ENCODE data around the gene KIF26B.

The KIF26B gene

GRCh38 chr1:245294020-245294419 lies 139.2 kb downstream of the KIF26B start:
- DNase-seq (ENCODE audit: low spot score) = no peak
- TF ChIP-seq CTCF (conservative IDR thresholded peaks at IDR 0.05; ENCODE audit: low read depth) = no peak
- no peak overlapping the region for H3K27ac ChIP-seq
- CTCF ChIA-PET = interaction anchor here (0.6 kb wide), 1 partner anchor 96 kb away, joined by 3 read pairs; no protein-coding TSS in a partner anchor
- POLR2A ChIA-PET (ENCODE audit: low non-redundant PET) = interaction anchor here (0.6 kb wide), 1 partner anchor 42 kb away, joined by 3 read pairs; no protein-coding TSS in a partner anchor

- DNase-seq (ENCODE audit: low spot score) = no peak
- no peak for TF ChIP-seq CTCF (conservative IDR thresholded peaks at IDR 0.05; ENCODE audit: low read depth)
- no peak overlapping the region for H3K27ac ChIP-seq
- ChIA-PET POLR2A (ENCODE audit: low non-redundant PET) (no interaction called here), CTCF (interaction anchor here (0.6 kb wide), 2 partner anchors 326 to 486 kb away, joined by 3 to 5 read pairs; no protein-coding TSS in a partner anchor)
These were observed 144.0 kb downstream of the KIF26B start for GRCh38 chr1:245298781-245299180.

- no peak for DNase-seq (ENCODE audit: low spot score)
- no peak for TF ChIP-seq CTCF (conservative IDR thresholded peaks at IDR 0.05; ENCODE audit: low read depth)
- ChIA-PET CTCF (no interaction called here), POLR2A (ENCODE audit: low non-redundant PET) (no interaction called here)
- H3K27ac ChIP-seq = no peak overlapping the region
These were observed 146.4 kb downstream of the KIF26B start for GRCh38 chr1:245301162-245301580.

- H3K27ac ChIP-seq = no peak overlapping the region
- no peak for TF ChIP-seq CTCF (conservative IDR thresholded peaks at IDR 0.05; ENCODE audit: low read depth)
- POLR2A ChIA-PET (ENCODE audit: low non-redundant PET) = interaction anchor here (0.5 kb wide), 1 partner anchor 463 kb away, joined by 3 read pairs; no protein-coding TSS in a partner anchor
- no peak for DNase-seq (ENCODE audit: low spot score)
- CTCF ChIA-PET = no interaction called here
These were observed 147.1 kb downstream of the KIF26B start for GRCh38 chr1:245301921-245302320.

- ChIA-PET CTCF (interaction anchor here (0.6 kb wide), 3 partner anchors 39 to 1033 kb away, joined by 3 read pairs; no protein-coding TSS in a partner anchor), POLR2A (ENCODE audit: low non-redundant PET) (no interaction called here)
- no peak for TF ChIP-seq CTCF (conservative IDR thresholded peaks at IDR 0.05; ENCODE audit: low read depth)
- DNase-seq (ENCODE audit: low spot score) = no peak
- no peak overlapping the region for H3K27ac ChIP-seq
These were observed 149.9 kb downstream of the KIF26B start for GRCh38 chr1:245304698-245305097.

- DNase-seq (ENCODE audit: low spot score) = no peak
- no peak overlapping the region for H3K27ac ChIP-seq
- CTCF ChIA-PET = no interaction called here
- TF ChIP-seq CTCF (conservative IDR thresholded peaks at IDR 0.05; ENCODE audit: low read depth) = no peak
- POLR2A ChIA-PET (ENCODE audit: low non-redundant PET) = no interaction called here
These were observed 151.2 kb downstream of the KIF26B start for GRCh38 chr1:245306020-245306419.
